22Rv1 (cell line): ENCODE measurements around the gene U2AF1L4.

Source experiments
- H3K27ac ChIP-seq: fragments of 450-650 bp; 2 replicates; pipeline ENCODE4 v1.5.1; 2017
- ZFX ChIP-seq: fragments of 450-650 bp; IDR thresholded peaks from 2 replicates; pipeline ENCODE4 v1.6.1; 2017; ENCODE audit warnings: antibody characterized with exemption, borderline replicate concordance
- TF ChIP-seq, protein P1 (sequence below): fragments of 450-650 bp; IDR thresholded peaks from 2 replicates; pipeline ENCODE4 v1.5.1; 2017; ENCODE audit warnings: mild to moderate bottlenecking

U2AF1L4 gene

DNA sequence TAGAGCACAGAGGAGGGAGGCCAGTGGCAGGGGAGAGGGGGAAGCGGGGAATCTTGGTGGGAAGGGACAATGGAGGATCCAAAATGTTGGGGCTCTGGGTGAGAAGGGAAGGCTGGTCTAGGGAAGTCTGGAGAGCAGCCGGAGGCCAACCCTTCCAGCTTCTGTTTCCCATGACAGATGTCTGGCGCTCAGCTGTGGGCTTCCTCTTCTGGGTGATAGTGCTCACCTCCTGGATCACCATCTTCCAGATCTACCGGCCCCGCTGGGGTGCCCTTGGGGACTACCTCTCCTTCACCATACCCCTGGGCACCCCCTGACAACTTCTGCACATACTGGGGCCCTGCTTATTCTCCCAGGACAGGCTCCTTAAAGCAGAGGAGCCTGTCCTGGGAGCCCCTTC lies 1.3 kb upstream of the U2AF1L4 start:
- H3K27ac ChIP-seq = peak overlapping the region; percentile 98; the same call in 1 of the 2 replicates
- no peak for TF ChIP-seq ZFX
- TF ChIP-seq, protein P1, sequence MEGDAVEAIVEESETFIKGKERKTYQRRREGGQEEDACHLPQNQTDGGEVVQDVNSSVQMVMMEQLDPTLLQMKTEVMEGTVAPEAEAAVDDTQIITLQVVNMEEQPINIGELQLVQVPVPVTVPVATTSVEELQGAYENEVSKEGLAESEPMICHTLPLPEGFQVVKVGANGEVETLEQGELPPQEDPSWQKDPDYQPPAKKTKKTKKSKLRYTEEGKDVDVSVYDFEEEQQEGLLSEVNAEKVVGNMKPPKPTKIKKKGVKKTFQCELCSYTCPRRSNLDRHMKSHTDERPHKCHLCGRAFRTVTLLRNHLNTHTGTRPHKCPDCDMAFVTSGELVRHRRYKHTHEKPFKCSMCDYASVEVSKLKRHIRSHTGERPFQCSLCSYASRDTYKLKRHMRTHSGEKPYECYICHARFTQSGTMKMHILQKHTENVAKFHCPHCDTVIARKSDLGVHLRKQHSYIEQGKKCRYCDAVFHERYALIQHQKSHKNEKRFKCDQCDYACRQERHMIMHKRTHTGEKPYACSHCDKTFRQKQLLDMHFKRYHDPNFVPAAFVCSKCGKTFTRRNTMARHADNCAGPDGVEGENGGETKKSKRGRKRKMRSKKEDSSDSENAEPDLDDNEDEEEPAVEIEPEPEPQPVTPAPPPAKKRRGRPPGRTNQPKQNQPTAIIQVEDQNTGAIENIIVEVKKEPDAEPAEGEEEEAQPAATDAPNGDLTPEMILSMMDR = no peak

DNA sequence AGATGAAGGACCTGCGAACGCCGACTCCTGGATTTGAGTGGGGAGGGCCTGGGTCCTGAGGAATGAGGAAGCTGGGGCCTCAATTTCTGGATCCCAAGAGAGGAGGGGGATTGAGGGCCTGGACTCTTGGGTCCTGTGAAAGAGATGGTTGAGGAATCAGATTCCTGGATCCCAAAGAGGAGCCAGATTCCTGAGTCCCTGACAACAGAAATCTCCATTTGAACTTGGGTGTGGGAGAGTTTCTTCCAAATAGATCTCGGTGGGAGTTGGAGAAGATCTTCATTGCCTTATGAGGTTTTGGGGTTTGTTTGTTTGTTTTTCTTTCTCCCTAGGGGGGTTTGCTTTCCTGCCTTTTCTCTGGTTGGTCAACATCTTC lies 857 bp upstream of the U2AF1L4 start:
- TF ChIP-seq, protein P1 = no peak
- no peak for TF ChIP-seq ZFX
- H3K27ac ChIP-seq = peak overlapping the region; percentile 98

DNA sequence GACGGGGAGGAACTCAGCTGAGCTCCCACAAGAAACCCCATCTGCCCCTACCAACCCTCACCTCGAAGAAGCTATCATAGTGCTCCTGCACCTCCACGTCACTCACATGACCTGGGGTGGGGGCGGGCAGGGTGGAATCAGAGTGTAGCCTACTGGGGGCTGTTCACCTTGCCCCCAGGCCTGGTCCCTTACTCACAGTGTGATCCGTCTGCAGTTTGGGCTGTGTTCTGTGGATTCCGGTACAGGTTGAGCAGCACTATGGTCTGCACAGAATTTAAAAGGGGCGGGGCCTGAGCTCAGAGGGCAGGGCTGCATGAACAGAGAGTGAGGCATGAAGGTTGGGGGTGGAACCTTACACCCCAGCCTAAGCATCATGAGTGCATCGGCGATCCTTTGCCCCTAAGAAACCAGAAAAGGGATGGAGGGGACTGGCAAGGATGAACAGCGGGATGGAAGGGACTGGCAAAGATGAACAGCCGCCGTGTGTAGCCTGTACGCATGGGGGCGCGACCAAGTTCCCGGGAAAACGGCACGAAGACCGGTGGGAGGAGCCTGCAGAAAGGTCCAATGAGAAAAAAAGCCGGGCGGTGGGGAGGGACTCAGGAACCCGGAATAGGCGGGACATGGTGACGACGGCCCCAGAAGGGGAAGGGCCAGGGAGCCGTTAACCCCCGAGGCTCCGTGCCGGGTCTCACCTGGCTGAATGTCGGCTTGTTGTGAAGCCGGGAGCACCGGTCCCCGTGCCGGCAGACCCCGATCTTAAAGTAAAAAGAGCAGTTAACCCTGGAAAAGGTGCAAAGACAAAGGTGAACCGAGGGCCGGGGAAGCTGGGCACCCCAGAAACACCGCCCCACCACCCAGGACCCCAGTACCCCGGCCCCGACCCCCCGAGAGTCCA lies 539 bp downstream of the U2AF1L4 start:
- TF ChIP-seq ZFX = no peak
- TF ChIP-seq, protein P1 = peak; percentile 56
- H3K27ac ChIP-seq = peak overlapping the region; percentile 98

DNA sequence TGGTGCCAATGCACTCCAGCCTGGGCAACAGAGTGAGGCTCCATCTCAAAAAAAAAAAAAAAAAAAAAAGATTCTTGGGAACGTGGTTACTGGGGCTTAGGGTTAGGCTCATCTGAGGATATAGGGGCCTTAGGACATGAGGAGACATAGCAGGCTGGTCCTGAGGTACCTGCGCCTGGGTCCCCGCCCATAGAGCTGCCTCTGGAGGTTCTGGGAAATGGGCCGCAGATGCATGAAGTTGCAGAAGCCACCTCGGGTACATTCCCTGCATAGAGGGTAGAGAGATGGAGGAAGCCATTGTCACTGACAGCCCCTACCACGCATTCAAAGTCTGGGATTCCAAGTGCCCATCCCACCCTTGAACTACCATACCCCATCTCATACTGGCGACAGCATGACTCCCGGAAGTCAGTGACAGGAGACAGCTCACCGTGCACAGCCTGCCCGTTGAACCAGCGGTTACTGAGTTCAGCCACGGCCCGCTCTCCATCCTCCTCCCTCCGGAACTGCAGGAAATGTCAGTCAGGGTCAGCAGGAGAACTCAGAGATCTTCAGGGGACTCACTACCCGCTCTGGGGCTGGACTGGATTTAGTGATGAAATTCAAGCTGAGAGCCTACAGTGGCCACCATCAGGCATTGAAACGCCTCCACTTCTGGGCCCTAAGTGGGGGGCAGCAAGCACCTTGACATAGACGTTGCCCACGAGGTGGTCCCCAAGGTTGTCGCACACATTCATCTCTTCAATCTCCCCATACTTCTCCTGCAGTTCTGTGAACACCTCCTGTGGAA lies 1.4 kb downstream of the U2AF1L4 start:
- peak overlapping the region; percentile 98 for H3K27ac ChIP-seq

DNA sequence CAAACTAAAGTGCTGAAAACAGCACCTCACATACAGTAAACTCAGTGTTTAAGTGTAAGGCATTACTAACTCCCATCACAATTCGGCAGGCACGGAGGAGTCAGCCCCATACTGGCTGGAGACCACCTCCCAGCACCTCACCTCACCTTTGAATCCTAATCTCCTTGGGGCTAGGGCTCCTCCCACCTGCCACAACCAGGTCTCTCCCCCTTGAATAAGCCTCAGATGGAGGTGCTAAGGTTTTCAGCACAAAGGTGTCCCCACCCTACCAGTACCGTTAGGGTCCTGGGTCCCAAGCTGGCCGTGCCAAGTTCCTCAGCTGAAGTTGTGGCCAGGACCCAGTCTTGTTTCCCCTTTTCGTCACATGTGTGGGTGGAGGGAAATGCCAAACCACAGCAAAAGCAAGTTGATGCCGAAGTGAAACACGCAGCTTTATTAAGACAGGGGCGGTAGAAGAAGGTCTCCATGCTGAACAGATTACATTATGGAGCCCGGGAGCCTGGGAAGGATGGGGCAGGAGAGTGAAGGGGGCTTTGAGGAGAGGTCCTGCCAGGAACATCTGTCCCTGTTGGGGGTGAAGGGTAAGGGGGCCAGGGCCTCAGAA lies 3.0 kb downstream of the U2AF1L4 start, which contains the start of gene IGFLR1:
TSS of gene IGFLR1 (minus strand) at position 332 of the 604 bp plus-strand sequence. CDS start 1,272 bp downstream, outside the sequence.
- no peak for TF ChIP-seq ZFX
- TF ChIP-seq, protein P1 = no peak
- peak within 1 kb of the TSS; percentile 90 for H3K27ac ChIP-seq

More for the DNA sequence above, 1.4 kb downstream of the U2AF1L4 start:
- TF ChIP-seq, protein P1 = no peak
- no peak for TF ChIP-seq ZFX

DNA sequence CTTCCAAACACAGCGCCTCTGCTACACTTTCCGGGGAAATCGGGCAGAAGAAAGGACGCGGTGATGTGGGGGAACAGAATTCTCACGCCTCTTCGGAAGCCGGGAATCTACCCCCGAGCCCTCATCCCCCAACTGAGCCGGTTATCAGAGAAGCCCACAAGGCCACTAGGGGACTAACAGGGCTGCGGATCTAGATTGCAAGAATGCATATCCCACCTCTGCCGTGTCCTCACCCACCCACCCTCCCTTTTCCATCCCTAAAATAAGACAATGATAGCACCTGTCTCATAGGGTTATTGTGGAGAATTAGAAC lies 4.1 kb downstream of the U2AF1L4 start:
- peak overlapping the region; percentile 90 for H3K27ac ChIP-seq

More for the DNA sequence above, 4.1 kb downstream of the U2AF1L4 start:
- TF ChIP-seq, protein P1 = peak; percentile 19; the same call in 1 of the 2 replicates
- TF ChIP-seq ZFX = no peak
